ENCODE measurements around the gene LARP1.
A peak's percentile ranks its signal among the peaks of the same experiment; 100 is the strongest.

GRCh38 chr5:154708846-154709245 lies 46.3 kb upstream of the LARP1 start:
- TF ChIP-seq, protein P1, sequence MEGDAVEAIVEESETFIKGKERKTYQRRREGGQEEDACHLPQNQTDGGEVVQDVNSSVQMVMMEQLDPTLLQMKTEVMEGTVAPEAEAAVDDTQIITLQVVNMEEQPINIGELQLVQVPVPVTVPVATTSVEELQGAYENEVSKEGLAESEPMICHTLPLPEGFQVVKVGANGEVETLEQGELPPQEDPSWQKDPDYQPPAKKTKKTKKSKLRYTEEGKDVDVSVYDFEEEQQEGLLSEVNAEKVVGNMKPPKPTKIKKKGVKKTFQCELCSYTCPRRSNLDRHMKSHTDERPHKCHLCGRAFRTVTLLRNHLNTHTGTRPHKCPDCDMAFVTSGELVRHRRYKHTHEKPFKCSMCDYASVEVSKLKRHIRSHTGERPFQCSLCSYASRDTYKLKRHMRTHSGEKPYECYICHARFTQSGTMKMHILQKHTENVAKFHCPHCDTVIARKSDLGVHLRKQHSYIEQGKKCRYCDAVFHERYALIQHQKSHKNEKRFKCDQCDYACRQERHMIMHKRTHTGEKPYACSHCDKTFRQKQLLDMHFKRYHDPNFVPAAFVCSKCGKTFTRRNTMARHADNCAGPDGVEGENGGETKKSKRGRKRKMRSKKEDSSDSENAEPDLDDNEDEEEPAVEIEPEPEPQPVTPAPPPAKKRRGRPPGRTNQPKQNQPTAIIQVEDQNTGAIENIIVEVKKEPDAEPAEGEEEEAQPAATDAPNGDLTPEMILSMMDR (IDR thresholded peaks at IDR 0.05) = no peak
- TF ChIP-seq POLR2A (IDR thresholded peaks at IDR 0.05) (no peak), POLR2AphosphoS5 (IDR thresholded peaks at IDR 0.05) (peak in 1 of 2 donors; percentile 73), EP300 (IDR thresholded peaks at IDR 0.05) (no peak)

Data from upper lobe of left lung (tissue), 4 donors.